Measurements from ENCODE around the gene PDK1. TPM values are rescaled to one million over a fixed set of nuclear protein-coding genes. Genes with fewer than 3 reads are reported as not detected.
"Not testable (repeated sequence)": the region's sequence is repeated elsewhere in the genome, so short reads cannot be mapped to it uniquely, and the experiment has no call there.

The PDK1 gene
- total RNA-seq, 1 donor from 2014 or later: 7.3 TPM

DNA sequence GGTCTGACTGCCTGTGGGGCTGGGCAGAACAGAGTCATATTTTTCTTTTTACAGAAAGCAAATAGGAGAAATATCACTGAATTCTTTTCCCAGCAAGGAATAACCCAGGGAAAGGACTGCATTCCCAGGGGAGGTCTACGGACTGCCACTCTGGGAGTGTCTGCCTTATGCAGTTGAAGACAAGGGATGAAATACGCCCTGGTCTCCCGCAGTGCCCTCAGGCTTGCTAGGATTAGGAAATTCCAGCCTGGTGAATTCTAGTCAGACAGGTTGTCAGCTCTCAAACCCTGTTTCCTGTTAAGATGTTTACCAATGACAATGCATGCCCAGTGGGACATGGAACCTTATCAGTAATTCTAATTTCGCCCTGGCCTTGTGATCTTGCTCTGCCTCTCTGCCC is 30.3 kb upstream of the PDK1 start:
- Mint-ChIP-seq H3K27me3 (ENCODE audit: unreplicated experiment) (peaks cover 8% of the 10 kb centered on the region), H3K4me3 (ENCODE audit: unreplicated experiment) (no peak overlapping the region), H3K36me3 (ENCODE audit: unreplicated experiment) (no peaks in the 10 kb centered on the region), H3K4me1 (ENCODE audit: unreplicated experiment) (no peaks in the 10 kb centered on the region), H3K27ac (ENCODE audit: unreplicated experiment) (no peak overlapping the region), H3K9me3 (ENCODE audit: unreplicated experiment) (peaks cover 12% of the 10 kb centered on the region)
- TF ChIP-seq, protein P1, sequence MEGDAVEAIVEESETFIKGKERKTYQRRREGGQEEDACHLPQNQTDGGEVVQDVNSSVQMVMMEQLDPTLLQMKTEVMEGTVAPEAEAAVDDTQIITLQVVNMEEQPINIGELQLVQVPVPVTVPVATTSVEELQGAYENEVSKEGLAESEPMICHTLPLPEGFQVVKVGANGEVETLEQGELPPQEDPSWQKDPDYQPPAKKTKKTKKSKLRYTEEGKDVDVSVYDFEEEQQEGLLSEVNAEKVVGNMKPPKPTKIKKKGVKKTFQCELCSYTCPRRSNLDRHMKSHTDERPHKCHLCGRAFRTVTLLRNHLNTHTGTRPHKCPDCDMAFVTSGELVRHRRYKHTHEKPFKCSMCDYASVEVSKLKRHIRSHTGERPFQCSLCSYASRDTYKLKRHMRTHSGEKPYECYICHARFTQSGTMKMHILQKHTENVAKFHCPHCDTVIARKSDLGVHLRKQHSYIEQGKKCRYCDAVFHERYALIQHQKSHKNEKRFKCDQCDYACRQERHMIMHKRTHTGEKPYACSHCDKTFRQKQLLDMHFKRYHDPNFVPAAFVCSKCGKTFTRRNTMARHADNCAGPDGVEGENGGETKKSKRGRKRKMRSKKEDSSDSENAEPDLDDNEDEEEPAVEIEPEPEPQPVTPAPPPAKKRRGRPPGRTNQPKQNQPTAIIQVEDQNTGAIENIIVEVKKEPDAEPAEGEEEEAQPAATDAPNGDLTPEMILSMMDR (IDR thresholded peaks at IDR 0.05): no peak
- DNase-seq (ENCODE audit: extremely low spot score, unreplicated experiment): no peak

DNA sequence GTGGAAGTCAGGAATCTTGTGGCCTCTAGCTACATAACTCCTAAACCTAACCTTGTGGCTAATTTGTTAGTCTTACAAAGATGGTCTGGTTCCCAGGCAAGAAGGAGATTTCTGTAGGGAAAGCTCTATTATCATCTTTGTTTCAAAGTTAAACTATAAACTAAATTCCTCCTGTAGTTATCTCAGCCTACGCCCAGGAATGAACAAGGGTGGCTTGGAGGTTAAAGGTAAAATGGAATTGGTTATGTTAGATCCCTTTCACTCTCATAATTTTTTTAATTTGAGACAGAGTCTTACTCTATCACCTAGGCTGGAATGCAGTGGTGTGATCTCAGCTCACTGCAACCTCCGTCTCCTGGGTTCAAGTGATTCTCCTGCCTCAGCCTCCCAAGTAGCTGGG is 24.6 kb upstream of the PDK1 start:
- Mint-ChIP-seq H3K4me3 (ENCODE audit: unreplicated experiment) (no peak overlapping the region), H3K9me3 (ENCODE audit: unreplicated experiment) (peaks cover 3% of the 10 kb centered on the region), H3K36me3 (ENCODE audit: unreplicated experiment) (no peaks in the 10 kb centered on the region), H3K27me3 (ENCODE audit: unreplicated experiment) (peaks cover 25% of the 10 kb centered on the region), H3K27ac (ENCODE audit: unreplicated experiment) (no peak overlapping the region), H3K4me1 (ENCODE audit: unreplicated experiment) (no peaks in the 10 kb centered on the region)
- TF ChIP-seq, protein P1 (IDR thresholded peaks at IDR 0.05): no peak
- no peak for DNase-seq (ENCODE audit: extremely low spot score, unreplicated experiment)

DNA sequence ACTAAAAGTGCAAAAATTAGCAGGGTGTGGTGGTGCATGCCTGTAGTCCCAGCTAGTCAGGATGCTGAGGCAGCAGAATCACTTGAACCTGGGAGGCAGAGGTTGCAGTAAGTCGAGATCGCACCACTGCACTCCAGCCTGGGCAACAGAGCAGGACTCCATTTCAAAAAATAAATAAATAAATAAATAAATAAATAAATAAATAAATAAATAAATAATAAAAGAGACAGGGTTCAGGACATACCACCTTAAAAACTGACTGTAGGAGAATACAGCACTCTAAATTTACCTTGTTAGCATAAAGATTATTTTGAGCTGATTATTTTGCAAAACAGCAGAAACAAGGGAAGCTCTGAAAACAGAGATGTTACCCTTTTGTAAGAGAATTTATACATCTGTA is 23.4 kb upstream of the PDK1 start:
- H3K36me3 Mint-ChIP-seq (ENCODE audit: unreplicated experiment); H3K27ac Mint-ChIP-seq (ENCODE audit: unreplicated experiment); H3K4me3 Mint-ChIP-seq (ENCODE audit: unreplicated experiment); H3K9me3 Mint-ChIP-seq (ENCODE audit: unreplicated experiment); DNase-seq (ENCODE audit: extremely low spot score, unreplicated experiment); H3K4me1 Mint-ChIP-seq (ENCODE audit: unreplicated experiment): not testable (repeated sequence)
- peaks cover 25% of the 10 kb centered on the region for H3K27me3 Mint-ChIP-seq (ENCODE audit: unreplicated experiment)

DNA sequence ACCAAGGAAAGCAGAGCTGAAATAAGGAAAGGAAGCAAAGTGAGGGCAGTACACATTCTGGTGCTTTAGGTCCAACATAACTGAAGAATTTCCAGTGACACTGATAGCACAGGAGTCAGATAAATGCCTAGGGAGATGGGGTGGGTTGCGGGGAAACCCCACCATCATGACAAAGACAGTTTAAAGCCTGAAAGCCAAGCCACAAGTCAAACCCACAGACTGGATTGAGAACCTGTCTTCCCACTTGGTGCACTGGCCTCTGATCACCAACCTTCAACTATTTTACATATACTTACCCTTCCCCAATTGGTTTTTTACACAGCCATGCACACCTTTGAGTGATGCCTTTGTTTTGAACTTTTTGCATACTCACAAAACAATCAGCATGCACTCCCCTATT is 22.2 kb upstream of the PDK1 start:
- no peak for DNase-seq (ENCODE audit: extremely low spot score, unreplicated experiment)
- no peaks in the 10 kb centered on the region for H3K9me3 Mint-ChIP-seq (ENCODE audit: unreplicated experiment)
- no peak overlapping the region for H3K27ac Mint-ChIP-seq (ENCODE audit: unreplicated experiment)
- TF ChIP-seq, protein P1 (IDR thresholded peaks at IDR 0.05): no peak
- H3K4me3 Mint-ChIP-seq (ENCODE audit: unreplicated experiment): no peak overlapping the region
- H3K36me3 Mint-ChIP-seq (ENCODE audit: unreplicated experiment): no peaks in the 10 kb centered on the region
- H3K4me1 Mint-ChIP-seq (ENCODE audit: unreplicated experiment): no peaks in the 10 kb centered on the region
- peaks cover 25% of the 10 kb centered on the region for H3K27me3 Mint-ChIP-seq (ENCODE audit: unreplicated experiment)

DNA sequence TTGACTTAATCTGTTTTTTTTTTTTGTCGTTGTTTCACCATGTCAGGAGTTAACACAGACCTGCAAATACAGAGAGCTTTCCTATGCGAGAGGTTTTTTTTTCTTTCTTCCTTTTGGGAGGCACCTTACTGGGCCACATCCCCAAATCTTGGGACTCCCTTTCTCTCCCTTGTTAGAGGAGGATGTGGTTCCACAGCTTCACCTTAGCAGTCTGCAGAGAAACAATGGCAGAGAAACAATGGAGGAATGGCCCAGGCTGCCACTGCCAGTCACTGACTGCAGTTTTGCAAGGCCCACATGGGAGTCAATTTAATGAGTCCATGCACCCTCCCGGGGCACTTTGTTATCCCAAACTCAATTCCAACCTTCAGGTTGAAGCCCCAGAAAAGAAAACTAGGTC is 20.8 kb upstream of the PDK1 start:
- no peak overlapping the region for H3K4me3 Mint-ChIP-seq (ENCODE audit: unreplicated experiment)
- H3K27me3 Mint-ChIP-seq (ENCODE audit: unreplicated experiment): peaks cover 21% of the 10 kb centered on the region
- H3K36me3 Mint-ChIP-seq (ENCODE audit: unreplicated experiment): peaks cover 3% of the 10 kb centered on the region
- H3K9me3 Mint-ChIP-seq (ENCODE audit: unreplicated experiment): peaks cover 6% of the 10 kb centered on the region
- no peaks in the 10 kb centered on the region for H3K4me1 Mint-ChIP-seq (ENCODE audit: unreplicated experiment)
- DNase-seq (ENCODE audit: extremely low spot score, unreplicated experiment): no peak
- H3K27ac Mint-ChIP-seq (ENCODE audit: unreplicated experiment): no peak overlapping the region
- TF ChIP-seq, protein P1 (IDR thresholded peaks at IDR 0.05): no peak

DNA sequence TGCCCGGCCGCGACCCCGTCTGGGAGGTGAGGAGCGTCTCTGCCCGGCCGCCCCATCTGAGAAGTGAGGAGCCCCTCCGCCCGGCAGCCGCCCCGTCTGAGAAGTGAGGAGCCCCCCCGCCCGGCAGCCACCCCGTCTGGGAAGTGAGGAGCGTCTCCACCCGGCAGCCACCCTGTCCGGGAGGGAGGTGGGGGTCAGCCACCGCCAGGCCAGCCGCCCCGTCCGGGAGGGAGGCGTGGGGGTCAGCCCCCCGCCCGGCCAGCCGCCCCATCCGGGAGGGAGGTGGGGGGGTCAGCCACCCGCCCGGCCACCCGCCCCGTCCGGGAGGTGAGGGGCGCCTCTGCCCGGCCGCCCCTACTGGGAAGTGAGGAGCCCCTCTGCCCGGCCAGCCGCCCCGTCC is 18.0 kb upstream of the PDK1 start:
- DNase-seq (ENCODE audit: extremely low spot score, unreplicated experiment); H3K4me3 Mint-ChIP-seq (ENCODE audit: unreplicated experiment); H3K4me1 Mint-ChIP-seq (ENCODE audit: unreplicated experiment); H3K27ac Mint-ChIP-seq (ENCODE audit: unreplicated experiment); H3K36me3 Mint-ChIP-seq (ENCODE audit: unreplicated experiment): not testable (repeated sequence)
- H3K9me3 Mint-ChIP-seq (ENCODE audit: unreplicated experiment): peaks cover 11% of the 10 kb centered on the region
- H3K27me3 Mint-ChIP-seq (ENCODE audit: unreplicated experiment): peaks cover 23% of the 10 kb centered on the region

All from osteocyte (in vitro differentiated cells).